Suprapubic skin (tissue), 4 donors: ENCODE measurements around the gene KRT81. TPM values are rescaled to one million over a fixed set of nuclear protein-coding genes. Genes with fewer than 3 reads are reported as not detected.
"Not testable (repeated sequence)": the region's sequence is repeated elsewhere in the genome, so short reads cannot be mapped to it uniquely, and the experiment has no call there.

ENCODE experiments used
- DNase-seq, 2 donors: peaks; one replicate each; pipeline ENCODE4 v3.0.0-alpha.2; 2019; ENCODE audit warnings: low spot score in 2 of 2
- H3K27ac ChIP-seq: fragments of 200-600 bp; sonication (generic); one replicate; pipeline ENCODE4 v1.5.1; 2019
- H3K27me3 ChIP-seq: fragments of 200-600 bp; sonication (generic); one replicate; pipeline ENCODE4 v1.5.1; 2019
- H3K36me3 ChIP-seq: fragments of 200-600 bp; sonication (generic); one replicate; pipeline ENCODE4 v1.5.1; 2019
- H3K4me1 ChIP-seq: fragments of 200-600 bp; sonication (generic); one replicate; pipeline ENCODE4 v1.5.1; 2019
- H3K4me3 ChIP-seq: fragments of 200-600 bp; sonication (generic); one replicate; pipeline ENCODE4 v1.5.1; 2019; ENCODE audit warnings: mild to moderate bottlenecking
- H3K9me3 ChIP-seq: fragments of 200-600 bp; sonication (generic); one replicate; pipeline ENCODE4 v1.5.1; 2019
- CTCF ChIP-seq, 2 donors: fragments of 200-600 bp in 1 of 2; fragments of 450-650 bp in 1 of 2; sonication (generic) in 1 of 2; IDR thresholded peaks; one replicate each; pipeline ENCODE4 v1.5.1; 2016 to 2019; ENCODE audit warnings: antibody characterized with exemption in 2 of 2, mild to moderate bottlenecking in 1 of 2, moderate library complexity in 1 of 2
- EP300 ChIP-seq: sonication (generic); formaldehyde crosslinking; IDR thresholded peaks from one replicate; pipeline ENCODE4 v1.6.1; 2017; ENCODE audit warnings: antibody characterized with exemption
- POLR2A ChIP-seq, 2 donors: fragments of 450-650 bp; IDR thresholded peaks; one replicate each; pipeline ENCODE4 v1.6.1; 2017; ENCODE audit warnings: antibody characterized with exemption in 2 of 2, mild to moderate bottlenecking in 2 of 2, moderate library complexity in 2 of 2
- POLR2AphosphoS5 ChIP-seq, 3 donors: sonication (generic); formaldehyde crosslinking; IDR thresholded peaks; one replicate each; pipeline ENCODE4 v1.6.1; 2017; ENCODE audit warnings: antibody characterized with exemption in 3 of 3
- WGBS: methylation state at CpG from one replicate; pipeline ENCODE4 v1.1.5; 2018; 5-methylcytosine and 5-hydroxymethylcytosine counted together
- total RNA-seq, 4 donors: library from RNA; depleted of rRNA; stranded (reverse); fragments of >200 nt; gene quantifications; one replicate each; pipeline ENCODE4 v1.1.0, GENCODE V29; 2016

The KRT81 gene
- total RNA-seq, 4 donors from 2014 or later = 0.72 to 346 (median 21.0) TPM

DNA sequence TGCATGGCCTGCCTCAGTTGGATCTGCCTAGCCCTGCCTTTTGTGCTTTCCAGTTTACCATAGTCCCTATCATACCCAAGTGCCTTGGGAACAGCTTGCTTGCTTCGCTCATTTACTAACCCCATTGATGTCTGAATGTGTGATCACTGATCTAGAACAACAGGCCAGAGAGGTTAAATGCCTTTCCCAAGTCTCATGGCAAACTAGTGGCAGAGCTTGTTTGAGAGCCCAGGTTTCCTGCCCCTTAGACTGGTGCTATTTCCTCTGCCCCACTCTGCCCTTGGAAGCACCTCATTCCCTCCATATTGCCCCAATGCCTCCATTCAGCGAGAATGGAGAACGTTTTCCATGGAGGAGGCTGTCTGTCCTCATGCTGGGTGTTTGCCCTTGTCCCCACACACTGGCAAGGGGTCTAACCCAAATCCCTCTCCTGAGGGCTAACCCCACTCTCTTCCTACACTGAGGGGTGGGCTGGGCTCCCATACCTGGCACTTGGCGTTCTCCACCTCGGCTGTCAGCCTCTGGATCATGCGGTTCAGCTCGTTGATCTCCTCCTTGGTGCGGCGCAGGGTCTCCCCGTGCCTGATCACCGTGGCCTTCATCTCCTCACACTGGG lies 38.5 kb downstream of the KRT81 start:
- DNase-seq = peak in 1 of 2 donors; percentile 36
- no peaks in the 10 kb centered on the region for H3K9me3 ChIP-seq
- H3K27ac ChIP-seq = no peak overlapping the region
- H3K36me3 ChIP-seq = no peaks in the 10 kb centered on the region
- no peaks in the 10 kb centered on the region for H3K4me1 ChIP-seq
- H3K27me3 ChIP-seq = peaks cover 47% of the 10 kb centered on the region
- TF ChIP-seq POLR2A (IDR thresholded peaks at IDR 0.05) (no peak), POLR2AphosphoS5 (IDR thresholded peaks at IDR 0.05) (no peak), CTCF (IDR thresholded peaks at IDR 0.05) (no peak), EP300 (no peak)
- WGBS = over 99% methylated on average over 9 of the region's 11 CpGs
- no peak overlapping the region for H3K4me3 ChIP-seq

- not testable (repeated sequence) for H3K9me3 ChIP-seq, H3K27ac ChIP-seq, H3K4me3 ChIP-seq, H3K36me3 ChIP-seq, H3K4me1 ChIP-seq
- peak in 1 of 2 donors; percentile 49 for DNase-seq
- H3K27me3 ChIP-seq = peaks cover 41% of the 10 kb centered on the region
- no CpG with 5 or more reads among the region's 8 CpGs for WGBS
Observed at GRCh38 chr12:52252175-52252615, 39.1 kb downstream of the KRT81 start.

GRCh38 chr12:52251367-52252051 lies 39.8 kb downstream of the KRT81 start:
- peak in 1 of 2 donors; percentile 2 for DNase-seq
- 74% methylated on average over 9 of the region's 9 CpGs for WGBS
- TF ChIP-seq EP300 (no peak), CTCF (IDR thresholded peaks at IDR 0.05) (no peak), POLR2A (IDR thresholded peaks at IDR 0.05) (no peak), POLR2AphosphoS5 (IDR thresholded peaks at IDR 0.05) (no peak)

GRCh38 chr12:52250048-52250990 lies 41.0 kb downstream of the KRT81 start:
- no peak overlapping the region for H3K4me3 ChIP-seq
- H3K4me1 ChIP-seq = peaks cover 7% of the 10 kb centered on the region
- peak in 1 of 2 donors; percentile 53 for DNase-seq
- TF ChIP-seq POLR2A (IDR thresholded peaks at IDR 0.05) (no peak), POLR2AphosphoS5 (IDR thresholded peaks at IDR 0.05) (no peak), EP300 (no peak), CTCF (IDR thresholded peaks at IDR 0.05) (no peak)
- H3K27me3 ChIP-seq = peaks cover 29% of the 10 kb centered on the region
- 62% methylated on average over 26 of the region's 52 CpGs for WGBS
- H3K9me3 ChIP-seq = no peaks in the 10 kb centered on the region
- H3K36me3 ChIP-seq = no peaks in the 10 kb centered on the region
- no peak overlapping the region for H3K27ac ChIP-seq

More at GRCh38 chr12:52251367-52252051, 39.8 kb downstream of the KRT81 start:
- Histone ChIP-seq H3K27ac (no peak overlapping the region), H3K4me3 (no peak overlapping the region), H3K4me1 (peaks cover 5% of the 10 kb centered on the region), H3K27me3 (peaks cover 35% of the 10 kb centered on the region), H3K9me3 (no peaks in the 10 kb centered on the region), H3K36me3 (no peaks in the 10 kb centered on the region)

DNA sequence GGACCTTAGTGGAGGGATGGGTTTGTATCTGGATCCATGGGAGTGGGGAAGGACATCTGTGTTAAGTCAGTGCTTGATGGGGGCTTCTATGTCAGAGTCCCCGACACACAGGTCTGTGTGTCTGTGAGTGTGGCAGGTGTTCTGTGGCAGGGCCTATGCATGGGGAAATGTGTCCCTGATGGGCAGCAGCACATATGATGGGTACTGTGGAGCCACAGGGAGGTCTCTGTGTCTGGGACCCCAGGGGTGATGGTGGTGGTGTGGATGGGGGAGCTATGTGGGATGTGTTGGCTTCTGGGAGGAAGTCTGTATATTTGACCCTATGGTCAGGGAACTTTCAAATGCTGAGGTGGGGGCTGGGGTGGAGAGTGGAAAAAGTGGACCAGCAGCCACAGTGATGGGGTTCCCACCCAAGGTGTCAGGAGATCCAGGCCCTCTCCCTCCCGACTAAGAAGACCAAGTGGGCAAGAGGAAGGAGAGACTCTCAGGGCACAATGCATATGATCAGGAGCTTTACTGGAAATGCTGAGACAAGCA lies 41.8 kb downstream of the KRT81 start:
- H3K27ac ChIP-seq = no peak overlapping the region
- TF ChIP-seq POLR2AphosphoS5 (IDR thresholded peaks at IDR 0.05) = no peak
- no peak for TF ChIP-seq CTCF (IDR thresholded peaks at IDR 0.05)
- no peak for TF ChIP-seq POLR2A (IDR thresholded peaks at IDR 0.05)
- no peak for TF ChIP-seq EP300
- H3K36me3 ChIP-seq = no peaks in the 10 kb centered on the region
- H3K27me3 ChIP-seq = peaks cover 23% of the 10 kb centered on the region
- H3K4me1 ChIP-seq = peaks cover 14% of the 10 kb centered on the region
- H3K9me3 ChIP-seq = no peaks in the 10 kb centered on the region
- DNase-seq = no peak
- 78% methylated on average over 1 of the region's 2 CpGs for WGBS
- H3K4me3 ChIP-seq = no peak overlapping the region
